ENCODE results near the gene TBX15.

Gene TBX15

GRCh38 chr1:118868387-118868786 is 119.8 kb downstream of the TBX15 start:
- Histone ChIP-seq H2AFZ (ENCODE audit: low read depth, low read length) (no peak overlapping the region), H4K20me1 (ENCODE audit: insufficient read depth, low read length) (no peaks in the 10 kb centered on the region), H3K79me2 (ENCODE audit: low read length) (no peaks in the 10 kb centered on the region), H3K27me3 (ENCODE audit: low read depth, low read length) (no peaks in the 10 kb centered on the region), H3K9ac (ENCODE audit: low read length) (no peak overlapping the region), H3K4me2 (ENCODE audit: low read length) (no peak overlapping the region), H3K4me1 (ENCODE audit: low read length) (no peaks in the 10 kb centered on the region), H3K36me3 (replicated peaks; ENCODE audit: low read depth, low read length) (no peaks in the 10 kb centered on the region), H3K4me3 (ENCODE audit: low read length) (no peak overlapping the region), H3K27ac (ENCODE audit: low read length) (no peak overlapping the region), H3K9me3 (ENCODE audit: insufficient read depth, low read length) (no peaks in the 10 kb centered on the region)
- TF ChIP-seq CTCF (IDR thresholded peaks at IDR 0.05; ENCODE audit: low read depth, low read length) = no peak
- no peak for TF ChIP-seq EZH2phosphoT487 (IDR thresholded peaks at IDR 0.05; ENCODE audit: low read depth)

GRCh38 chr1:118866330-118866729 is 121.8 kb downstream of the TBX15 start:
- no peaks in the 10 kb centered on the region for H3K4me1 ChIP-seq (ENCODE audit: low read length)
- H2AFZ ChIP-seq (ENCODE audit: low read depth, low read length) = no peak overlapping the region
- H3K4me3 ChIP-seq (ENCODE audit: low read length) = no peak overlapping the region
- H3K27me3 ChIP-seq (ENCODE audit: low read depth, low read length) = no peaks in the 10 kb centered on the region
- no peaks in the 10 kb centered on the region for H4K20me1 ChIP-seq (ENCODE audit: insufficient read depth, low read length)
- no peak for TF ChIP-seq EZH2phosphoT487 (IDR thresholded peaks at IDR 0.05; ENCODE audit: low read depth)
- no peak for TF ChIP-seq CTCF (IDR thresholded peaks at IDR 0.05; ENCODE audit: low read depth, low read length)
- H3K27ac ChIP-seq (ENCODE audit: low read length) = no peak overlapping the region
- H3K36me3 ChIP-seq (replicated peaks; ENCODE audit: low read depth, low read length) = no peaks in the 10 kb centered on the region
- H3K9ac ChIP-seq (ENCODE audit: low read length) = no peak overlapping the region
- H3K79me2 ChIP-seq (ENCODE audit: low read length) = no peaks in the 10 kb centered on the region
- H3K9me3 ChIP-seq (ENCODE audit: insufficient read depth, low read length) = no peaks in the 10 kb centered on the region
- no peak overlapping the region for H3K4me2 ChIP-seq (ENCODE audit: low read length)

- Histone ChIP-seq H4K20me1 (ENCODE audit: insufficient read depth, low read length) (no peaks in the 10 kb centered on the region), H3K4me2 (ENCODE audit: low read length) (no peak overlapping the region), H3K4me1 (ENCODE audit: low read length) (no peaks in the 10 kb centered on the region), H3K4me3 (ENCODE audit: low read length) (no peak overlapping the region), H3K36me3 (replicated peaks; ENCODE audit: low read depth, low read length) (no peaks in the 10 kb centered on the region), H3K9me3 (ENCODE audit: insufficient read depth, low read length) (no peaks in the 10 kb centered on the region), H3K79me2 (ENCODE audit: low read length) (no peaks in the 10 kb centered on the region), H3K9ac (ENCODE audit: low read length) (no peak overlapping the region), H2AFZ (ENCODE audit: low read depth, low read length) (no peak overlapping the region), H3K27me3 (ENCODE audit: low read depth, low read length) (no peaks in the 10 kb centered on the region), H3K27ac (ENCODE audit: low read length) (no peak overlapping the region)
- TF ChIP-seq CTCF (IDR thresholded peaks at IDR 0.05; ENCODE audit: low read depth, low read length) = no peak
- TF ChIP-seq EZH2phosphoT487 (IDR thresholded peaks at IDR 0.05; ENCODE audit: low read depth) = no peak
Observed at GRCh38 chr1:118863688-118864087, 124.5 kb downstream of the TBX15 start.

DNA sequence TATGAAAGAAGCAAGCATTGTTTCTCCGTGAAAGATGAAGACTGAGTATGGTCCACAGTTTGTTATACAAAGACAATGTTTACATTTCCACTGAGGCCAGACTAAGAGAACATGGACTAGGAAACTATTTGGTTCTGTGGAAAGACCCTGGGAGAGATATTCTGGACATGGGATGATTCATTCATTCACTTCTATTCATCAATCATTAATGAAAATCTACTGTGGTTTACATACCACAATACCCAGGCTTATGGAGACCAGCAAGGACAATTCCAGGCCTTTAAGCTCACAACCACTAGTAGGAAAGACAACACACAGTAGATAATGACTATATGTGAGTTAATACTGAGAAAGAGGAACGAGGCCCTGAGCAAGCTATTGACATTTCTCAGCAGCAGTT is 125.4 kb downstream of the TBX15 start:
- H3K79me2 ChIP-seq (ENCODE audit: low read length) = no peaks in the 10 kb centered on the region
- H3K27ac ChIP-seq (ENCODE audit: low read length) = no peak overlapping the region
- no peaks in the 10 kb centered on the region for H3K9me3 ChIP-seq (ENCODE audit: insufficient read depth, low read length)
- no peaks in the 10 kb centered on the region for H3K27me3 ChIP-seq (ENCODE audit: low read depth, low read length)
- H3K4me2 ChIP-seq (ENCODE audit: low read length) = no peak overlapping the region
- no peaks in the 10 kb centered on the region for H3K36me3 ChIP-seq (replicated peaks; ENCODE audit: low read depth, low read length)
- no peak overlapping the region for H2AFZ ChIP-seq (ENCODE audit: low read depth, low read length)
- no peak overlapping the region for H3K4me3 ChIP-seq (ENCODE audit: low read length)
- no peaks in the 10 kb centered on the region for H4K20me1 ChIP-seq (ENCODE audit: insufficient read depth, low read length)
- no peaks in the 10 kb centered on the region for H3K4me1 ChIP-seq (ENCODE audit: low read length)
- TF ChIP-seq EZH2phosphoT487 (IDR thresholded peaks at IDR 0.05; ENCODE audit: low read depth) = no peak
- TF ChIP-seq CTCF (IDR thresholded peaks at IDR 0.05; ENCODE audit: low read depth, low read length) = no peak
- H3K9ac ChIP-seq (ENCODE audit: low read length) = no peak overlapping the region

Measured in OCI-LY3 (cell line).